Activated T-cell treated with anti-CD3 and anti-CD28 coated beads, Interleukin-2, amount 50 U/mL, for 4 hours (primary cell): ENCODE results near the gene SCNN1A. TPM values are rescaled to one million over a fixed set of nuclear protein-coding genes. Genes with fewer than 3 reads are reported as not detected.

Source experiments
- ATAC-seq, 2 donors: fragments of 200-7000 bp; cut with Tn5 transposase; one replicate each; pipeline ENCODE4 v1.10.0; 2021
- DNase-seq: peaks from one replicate; pipeline ENCODE4 v3.0.0-alpha.2; 2020
- H3K27me3 Mint-ChIP-seq: one replicate; pipeline ENCODE4 v1.8.0; 2021; ENCODE audit warnings: low read depth, mixed read lengths
- H3K36me3 Mint-ChIP-seq: one replicate; pipeline ENCODE4 v1.8.0; 2022; ENCODE audit warnings: mixed read lengths; ENCODE audit not compliant: insufficient read depth
- H3K4me1 Mint-ChIP-seq: one replicate; pipeline ENCODE4 v1.8.0; 2021; ENCODE audit warnings: low read depth, mixed read lengths
- H3K4me3 Mint-ChIP-seq: one replicate; pipeline ENCODE4 v1.8.0; 2021; ENCODE audit warnings: mild to moderate bottlenecking, moderate library complexity, mixed read lengths
- H3K9me3 Mint-ChIP-seq: one replicate; pipeline ENCODE4 v1.8.0; 2021; ENCODE audit warnings: mixed read lengths
- total RNA-seq, 3 donors: library from RNA; stranded (reverse); gene quantifications; one replicate each; pipeline ENCODE4 v1.2.1, GENCODE V29; 2021

The SCNN1A gene
- total RNA-seq, 3 donors from 2014 or later: 0.05 to 0.84 (median 0.15) TPM

DNA sequence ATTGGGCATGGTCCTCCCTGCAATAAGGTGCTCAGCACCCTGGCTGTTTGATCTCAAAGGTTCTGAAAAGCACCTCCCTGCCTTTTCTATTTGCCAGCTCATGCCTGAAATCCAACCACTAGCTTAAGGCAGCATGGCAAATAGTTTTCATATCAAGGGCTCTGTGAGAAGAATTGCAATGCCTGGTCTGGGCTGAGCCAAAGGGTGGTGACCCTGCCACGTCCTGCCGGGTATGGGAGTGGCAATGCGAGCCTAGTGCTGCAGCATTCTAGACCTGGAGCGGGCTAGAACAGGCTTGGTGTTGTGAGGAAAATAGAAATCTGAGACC lies 2.3 kb upstream of the SCNN1A start:
- Mint-ChIP-seq H3K27me3 (peaks cover 18% of the 10 kb centered on the region), H3K36me3 (no peaks in the 10 kb centered on the region), H3K9me3 (no peaks in the 10 kb centered on the region), H3K4me1 (peaks cover 24% of the 10 kb centered on the region), H3K4me3 (no peak overlapping the region)
- ATAC-seq (no peak), DNase-seq (no peak)

GRCh38 chr12:6376870-6377666 lies 1.7 kb upstream of the SCNN1A start:
- Mint-ChIP-seq H3K9me3 (no peaks in the 10 kb centered on the region), H3K27me3 (peaks cover 14% of the 10 kb centered on the region), H3K4me3 (peak overlapping the region; percentile 50), H3K36me3 (no peaks in the 10 kb centered on the region), H3K4me1 (peaks cover 26% of the 10 kb centered on the region)
- ATAC-seq (peak; percentile 28 to 42), DNase-seq (no peak)

GRCh38 chr12:6376079-6376869 lies 911 bp upstream of the SCNN1A start:
- ATAC-seq: peak; percentile 32 to 44
- Mint-ChIP-seq H3K4me1 (peaks cover 26% of the 10 kb centered on the region), H3K9me3 (no peaks in the 10 kb centered on the region), H3K4me3 (peak overlapping the region; percentile 50), H3K27me3 (peaks cover 6% of the 10 kb centered on the region), H3K36me3 (no peaks in the 10 kb centered on the region)
- no peak for DNase-seq

GRCh38 chr12:6374786-6375160 lies 590 bp downstream of the SCNN1A start:
- no peak for ATAC-seq
- Mint-ChIP-seq H3K4me3 (no peak overlapping the region), H3K36me3 (no peaks in the 10 kb centered on the region), H3K9me3 (no peaks in the 10 kb centered on the region), H3K27me3 (peaks cover 2% of the 10 kb centered on the region), H3K4me1 (peaks cover 29% of the 10 kb centered on the region)
- no peak for DNase-seq

GRCh38 chr12:6374028-6374785 lies 1.2 kb downstream of the SCNN1A start:
- ATAC-seq: no peak
- H3K36me3 Mint-ChIP-seq: no peaks in the 10 kb centered on the region

DNA sequence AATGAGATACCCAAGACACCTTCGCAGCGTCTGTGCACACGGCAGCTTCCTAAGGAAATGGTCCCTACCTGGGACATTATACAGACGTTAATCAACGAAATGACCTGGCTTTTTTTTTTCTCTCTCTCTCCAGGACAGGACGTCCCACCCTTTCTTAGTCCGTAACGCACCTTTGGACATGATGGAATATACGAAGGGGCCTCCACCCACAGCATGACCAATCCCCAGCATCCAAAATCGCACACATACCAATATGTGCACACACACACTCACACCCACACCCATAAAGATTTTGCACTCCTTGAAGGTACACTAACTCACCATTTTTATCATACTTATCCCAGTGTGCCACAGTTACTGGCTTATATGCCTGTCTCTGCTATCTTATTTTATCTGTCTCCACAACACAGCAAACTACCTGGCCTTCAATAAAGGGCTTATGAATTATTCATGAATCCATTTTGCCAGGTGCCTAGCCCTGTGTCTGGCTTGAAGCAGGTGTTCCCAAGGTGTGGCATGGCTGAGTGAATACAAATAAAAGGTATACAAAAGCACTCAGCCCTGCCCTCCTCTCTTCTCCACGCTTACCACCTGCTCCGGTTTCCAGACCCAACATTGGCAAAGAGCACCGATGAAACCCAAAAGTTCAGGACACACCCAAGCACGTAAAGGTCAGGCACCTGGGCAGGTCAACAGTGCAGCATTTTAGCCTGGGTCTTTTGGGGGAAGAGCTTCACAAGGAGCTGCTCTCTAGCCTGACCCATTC lies 2.2 kb downstream of the SCNN1A start:
- Mint-ChIP-seq H3K36me3 (no peaks in the 10 kb centered on the region), H3K9me3 (no peaks in the 10 kb centered on the region), H3K4me3 (no peak overlapping the region), H3K27me3 (peaks cover 2% of the 10 kb centered on the region), H3K4me1 (peaks cover 30% of the 10 kb centered on the region)
- ATAC-seq: no peak
- no peak for DNase-seq

More at GRCh38 chr12:6374028-6374785, 1.2 kb downstream of the SCNN1A start:
- H3K27me3 Mint-ChIP-seq: peaks cover 2% of the 10 kb centered on the region
- no peaks in the 10 kb centered on the region for H3K9me3 Mint-ChIP-seq
- DNase-seq: no peak
- H3K4me3 Mint-ChIP-seq: no peak overlapping the region
- peaks cover 29% of the 10 kb centered on the region for H3K4me1 Mint-ChIP-seq

- DNase-seq (no peak), ATAC-seq (peak; percentile 54 to 70)
- no peaks in the 10 kb centered on the region for H3K9me3 Mint-ChIP-seq
- no peaks in the 10 kb centered on the region for H3K36me3 Mint-ChIP-seq
- peaks cover 33% of the 10 kb centered on the region for H3K4me1 Mint-ChIP-seq
- H3K4me3 Mint-ChIP-seq: no peak overlapping the region
- peaks cover 2% of the 10 kb centered on the region for H3K27me3 Mint-ChIP-seq
Observed at GRCh38 chr12:6372403-6373003, 2.9 kb downstream of the SCNN1A start.

GRCh38 chr12:6370994-6371754 lies 4.2 kb downstream of the SCNN1A start:
- ATAC-seq (no peak), DNase-seq (no peak)
- H3K9me3 Mint-ChIP-seq: no peaks in the 10 kb centered on the region
- H3K4me1 Mint-ChIP-seq: peaks cover 24% of the 10 kb centered on the region
- peaks cover 2% of the 10 kb centered on the region for H3K27me3 Mint-ChIP-seq
- no peak overlapping the region for H3K4me3 Mint-ChIP-seq
- H3K36me3 Mint-ChIP-seq: no peaks in the 10 kb centered on the region

GRCh38 chr12:6370576-6370935 lies 4.8 kb downstream of the SCNN1A start:
- Mint-ChIP-seq H3K9me3 (no peaks in the 10 kb centered on the region), H3K4me3 (no peak overlapping the region), H3K4me1 (peaks cover 18% of the 10 kb centered on the region), H3K27me3 (peaks cover 2% of the 10 kb centered on the region), H3K36me3 (no peaks in the 10 kb centered on the region)
- ATAC-seq: no peak
- no peak for DNase-seq

GRCh38 chr12:6369916-6370575 lies 5.3 kb downstream of the SCNN1A start:
- no peak for ATAC-seq
- Mint-ChIP-seq H3K4me3 (no peak overlapping the region), H3K36me3 (no peaks in the 10 kb centered on the region), H3K9me3 (no peaks in the 10 kb centered on the region), H3K4me1 (peaks cover 18% of the 10 kb centered on the region), H3K27me3 (peaks cover 2% of the 10 kb centered on the region)
- DNase-seq: no peak

DNA sequence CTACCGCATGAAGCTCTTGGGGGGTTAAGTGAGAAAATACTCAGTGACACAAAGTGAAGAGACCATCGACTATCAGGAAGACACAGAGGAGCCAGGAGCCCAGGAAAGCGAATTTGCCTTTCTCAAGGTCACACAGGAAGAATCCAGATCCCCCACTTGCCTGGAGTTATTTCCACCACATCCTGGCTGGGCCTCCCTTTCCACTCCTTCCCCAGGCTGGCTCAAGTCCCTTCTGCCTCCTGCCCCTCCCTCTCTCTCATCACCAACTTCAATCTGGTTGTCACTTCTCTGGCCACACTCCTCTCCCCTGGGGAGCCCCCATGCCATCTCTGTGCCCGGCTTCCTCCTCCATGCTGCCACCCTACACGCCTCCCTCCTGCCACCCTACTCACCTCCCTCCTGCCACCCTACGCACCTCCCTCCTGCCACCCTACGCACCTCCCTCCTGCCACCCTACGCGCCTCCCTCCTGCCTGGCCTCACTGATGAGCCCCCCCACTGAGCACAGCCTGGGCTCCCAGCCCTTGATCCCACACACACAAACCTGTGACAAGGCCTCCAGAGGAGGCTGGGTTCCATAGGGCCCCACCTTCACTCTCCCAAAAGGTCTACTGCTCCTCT lies 6.3 kb downstream of the SCNN1A start:
- ATAC-seq: no peak

More for the DNA sequence above, 6.3 kb downstream of the SCNN1A start:
- H3K27me3 Mint-ChIP-seq: no peaks in the 10 kb centered on the region
- no peak overlapping the region for H3K4me3 Mint-ChIP-seq
- H3K9me3 Mint-ChIP-seq: no peaks in the 10 kb centered on the region
- no peak for DNase-seq
- H3K4me1 Mint-ChIP-seq: peaks cover 21% of the 10 kb centered on the region
- no peaks in the 10 kb centered on the region for H3K36me3 Mint-ChIP-seq
